GM21381 (cell line): ENCODE data around the gene PLXNB1.
"Not testable (repeated sequence)": the region's sequence is repeated elsewhere in the genome, so short reads cannot be mapped to it uniquely, and the experiment has no call there.

Experiments used
- ATAC-seq: cut with Tn5 transposase; IDR thresholded peaks from one replicate; pipeline ENCODE4 v1.9.1; 2021; ENCODE audit warnings: mild to moderate bottlenecking, moderate library complexity; ENCODE audit not compliant: unreplicated experiment

Gene PLXNB1

DNA sequence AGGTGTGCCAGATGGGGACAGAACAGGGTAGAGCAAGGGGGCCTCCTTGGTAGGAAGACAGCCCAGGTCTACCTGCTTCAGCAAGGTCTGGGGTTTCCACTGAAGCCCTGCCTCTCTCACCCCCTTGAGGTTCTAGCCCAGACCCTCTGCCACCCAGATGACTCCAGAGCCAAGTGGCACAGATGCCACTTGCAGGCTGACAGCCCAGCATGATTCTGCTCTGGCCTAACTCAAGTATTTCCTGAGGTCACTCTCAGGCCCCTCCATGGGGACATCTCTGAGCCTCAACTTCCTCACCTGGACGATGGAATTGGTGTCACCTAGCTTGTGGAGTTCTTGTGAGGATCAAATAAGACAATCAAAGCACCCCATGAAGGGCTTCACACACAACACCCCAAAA is 23.9 kb downstream of the PLXNB1 start:
- no peak for ATAC-seq

GRCh38 chr3:48405343-48405881 is 24.5 kb downstream of the PLXNB1 start:
- ATAC-seq: no peak

DNA sequence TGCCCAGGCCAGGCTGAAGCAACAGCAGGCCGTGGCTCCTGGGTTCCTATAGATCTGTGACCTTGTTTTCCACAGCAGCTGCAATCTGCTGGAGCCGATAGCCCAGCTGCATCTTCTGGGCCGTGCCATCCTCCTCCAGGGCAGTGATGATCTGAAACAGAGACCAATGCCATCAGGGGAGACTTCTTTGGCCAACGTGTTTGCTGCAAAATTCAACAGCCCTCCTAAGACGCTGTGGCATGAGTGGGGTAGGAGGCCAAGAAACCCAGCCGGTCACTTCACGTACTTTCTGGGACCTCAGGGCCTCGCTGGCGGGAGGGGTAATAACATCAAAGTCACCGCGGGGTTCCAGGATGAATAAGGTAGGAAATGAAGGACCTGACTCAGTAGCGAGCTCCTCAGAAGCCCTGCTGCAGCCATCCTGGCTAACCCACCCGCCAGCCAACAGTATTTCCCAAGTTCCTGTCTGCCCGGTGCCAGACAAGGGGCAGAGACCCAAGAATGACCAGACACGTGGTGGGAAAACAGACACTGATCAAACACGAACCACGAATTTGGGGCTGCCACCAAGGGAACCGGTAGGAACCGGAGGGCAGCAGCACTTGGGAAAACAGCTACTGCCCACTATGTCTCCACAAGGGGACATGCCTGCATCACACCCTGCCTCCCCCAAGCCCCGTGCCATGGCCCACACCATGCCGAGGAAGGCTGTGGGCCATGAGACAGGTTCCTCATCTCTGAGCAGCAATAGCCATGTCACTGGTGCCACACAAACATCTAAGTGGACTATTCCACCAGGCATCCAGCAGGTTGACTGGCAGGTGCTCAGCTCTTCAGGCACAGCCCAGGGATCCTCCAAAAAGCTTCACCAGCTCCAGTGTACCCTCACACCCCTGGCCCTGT is 25.2 kb downstream of the PLXNB1 start:
- ATAC-seq: no peak

GRCh38 chr3:48403533-48404439 is 26.1 kb downstream of the PLXNB1 start:
- no peak for ATAC-seq

DNA sequence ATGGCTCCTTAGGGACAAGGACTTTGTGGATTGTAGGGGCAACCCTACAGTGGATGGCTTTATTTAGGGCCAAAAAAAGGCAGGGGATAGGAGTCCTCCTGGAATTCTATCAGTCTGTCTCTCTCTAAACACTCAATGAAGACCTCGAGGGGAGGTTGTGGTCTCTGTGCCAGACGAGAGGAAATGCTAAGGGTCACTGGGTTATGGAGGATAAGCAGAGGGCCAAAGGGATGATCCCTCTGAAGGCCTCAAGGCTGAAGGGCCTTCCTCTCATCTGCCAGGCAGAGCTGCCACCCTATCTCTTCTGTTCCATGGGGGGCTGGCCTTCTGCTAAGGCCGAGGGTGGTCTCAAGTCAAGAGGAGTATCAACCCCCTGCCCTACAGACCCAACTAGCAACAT is 27.0 kb downstream of the PLXNB1 start:
- ATAC-seq: no peak

GRCh38 chr3:48402281-48402732 is 27.6 kb downstream of the PLXNB1 start:
- no peak for ATAC-seq

GRCh38 chr3:48401434-48401901 is 28.4 kb downstream of the PLXNB1 start:
- not testable (repeated sequence) for ATAC-seq

DNA sequence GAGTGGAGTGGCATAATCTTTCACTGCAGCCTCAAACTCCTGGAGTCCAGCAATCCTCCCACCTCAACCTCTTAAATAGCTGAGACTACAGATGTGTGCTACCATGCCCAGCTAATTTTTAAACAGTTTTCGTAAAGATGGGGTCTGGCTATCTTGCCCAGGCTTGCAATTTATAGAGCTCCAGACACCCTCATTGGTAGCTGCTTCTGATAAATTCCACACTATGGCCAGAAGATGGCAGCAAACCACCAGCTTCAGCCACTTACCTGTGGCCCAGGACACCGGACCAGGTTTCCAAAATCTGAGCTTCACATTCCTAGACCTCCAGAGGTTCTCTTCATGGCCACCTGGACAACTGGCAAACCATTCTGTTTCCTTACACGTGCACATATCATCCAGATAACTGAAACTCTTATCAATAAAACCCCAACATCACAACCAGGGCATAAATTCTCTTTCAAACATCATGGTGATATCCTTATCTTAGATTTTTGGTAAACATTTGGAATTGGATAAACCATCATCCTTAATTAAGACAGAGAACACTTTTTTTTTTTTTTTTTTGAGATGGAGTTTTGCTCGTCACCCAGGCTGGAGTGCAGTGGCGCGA is 29.0 kb downstream of the PLXNB1 start:
- no peak for ATAC-seq

GRCh38 chr3:48399387-48400172 is 30.3 kb downstream of the PLXNB1 start:
- no peak for ATAC-seq

DNA sequence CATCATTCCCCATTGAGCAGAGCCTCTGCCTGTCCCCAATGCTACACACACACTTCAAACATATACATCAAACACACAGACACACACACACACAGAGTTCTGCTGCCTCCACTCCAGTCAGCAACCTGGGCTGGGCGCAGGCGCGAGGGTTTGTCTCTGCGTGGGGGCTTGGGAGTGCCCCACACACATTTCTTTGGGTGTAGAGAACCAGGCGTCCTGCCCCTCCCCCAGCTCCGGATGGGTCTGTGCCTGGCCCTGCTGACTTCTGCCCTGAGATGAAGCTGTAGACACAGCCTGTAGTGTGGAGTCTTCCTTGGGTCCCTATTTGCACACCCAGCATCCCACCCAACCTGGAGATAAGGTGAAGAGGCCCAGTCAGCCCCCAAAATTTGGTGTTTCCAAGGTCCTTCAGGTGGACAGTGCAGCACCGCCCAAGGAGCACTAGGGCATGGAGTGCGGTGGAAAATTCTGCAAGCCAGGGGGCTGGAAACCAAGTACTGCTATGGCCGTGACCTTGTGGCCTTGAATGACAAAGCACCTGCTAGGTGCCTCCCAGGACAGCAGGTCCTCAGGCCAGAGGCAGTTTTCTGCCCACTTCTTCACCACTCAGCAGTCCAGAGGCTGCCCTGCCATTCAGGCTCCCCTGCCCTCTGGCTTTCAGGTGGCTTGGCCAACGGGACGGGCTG is 31.0 kb downstream of the PLXNB1 start:
- no peak for ATAC-seq

DNA sequence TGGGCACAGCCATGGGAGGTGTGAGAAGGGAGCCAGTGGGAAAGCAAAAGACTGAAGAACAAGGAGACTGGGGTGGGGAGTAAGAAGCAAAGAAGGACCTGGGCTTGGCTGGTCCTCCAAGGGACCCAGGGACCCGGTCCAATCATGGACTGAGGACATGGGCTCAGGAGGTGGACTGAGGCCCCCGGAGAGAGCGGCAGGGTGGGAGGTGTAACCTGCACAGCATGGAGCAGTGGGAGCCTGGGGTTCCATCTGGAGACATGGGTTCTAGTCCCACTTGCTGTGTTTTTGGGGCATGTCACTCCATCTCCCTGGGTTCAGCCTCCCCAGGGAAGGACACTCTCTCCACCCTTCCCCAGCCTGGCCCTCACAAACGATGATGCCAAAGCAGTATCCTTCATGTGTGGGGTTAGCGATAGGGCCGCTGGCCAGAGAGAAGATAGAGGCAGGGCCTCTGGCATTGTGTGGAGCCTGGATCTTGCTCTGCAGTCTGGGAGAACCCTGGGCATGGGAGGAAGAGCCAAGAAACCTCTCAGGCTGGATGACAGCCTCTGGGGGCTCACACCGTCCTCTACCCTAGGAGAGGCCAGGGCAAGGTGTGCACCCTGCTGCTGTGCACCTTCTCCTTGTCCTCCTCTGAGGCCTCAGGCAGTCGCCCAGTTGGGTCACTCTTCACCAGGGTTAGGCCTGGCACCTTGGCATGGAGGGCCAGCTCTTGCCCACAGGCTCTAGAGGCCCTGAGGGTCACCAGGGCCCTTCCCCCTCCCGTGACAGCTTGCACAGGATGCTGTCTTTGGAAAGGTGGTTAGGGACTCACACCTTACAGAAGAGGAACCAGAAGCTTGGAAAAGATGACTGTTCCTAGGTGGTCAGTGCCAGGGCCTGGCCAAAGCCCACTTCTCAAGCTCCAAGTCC is 31.9 kb downstream of the PLXNB1 start:
- ATAC-seq: no peak

DNA sequence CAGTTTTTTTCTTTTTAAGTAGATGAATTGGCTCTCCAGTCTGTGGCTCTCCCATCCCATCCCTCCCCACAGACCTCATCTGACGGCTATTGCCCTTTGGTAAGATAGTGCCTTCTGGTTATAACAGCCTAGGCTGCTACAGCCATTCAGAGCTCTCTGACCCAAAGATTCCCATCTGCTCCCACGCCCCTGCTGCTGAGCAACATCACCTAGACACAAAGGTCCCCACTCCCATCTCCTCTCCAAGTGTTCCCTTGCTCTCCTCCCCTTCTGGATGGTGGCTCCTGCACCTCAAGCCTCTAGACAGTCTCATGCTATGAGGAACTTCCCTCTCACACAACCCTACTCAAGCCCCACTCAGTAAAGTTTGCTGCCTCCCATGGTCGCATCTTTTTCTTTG is 34.2 kb downstream of the PLXNB1 start:
- no peak for ATAC-seq

GRCh38 chr3:48394391-48394790 is 35.5 kb downstream of the PLXNB1 start:
- no peak for ATAC-seq

DNA sequence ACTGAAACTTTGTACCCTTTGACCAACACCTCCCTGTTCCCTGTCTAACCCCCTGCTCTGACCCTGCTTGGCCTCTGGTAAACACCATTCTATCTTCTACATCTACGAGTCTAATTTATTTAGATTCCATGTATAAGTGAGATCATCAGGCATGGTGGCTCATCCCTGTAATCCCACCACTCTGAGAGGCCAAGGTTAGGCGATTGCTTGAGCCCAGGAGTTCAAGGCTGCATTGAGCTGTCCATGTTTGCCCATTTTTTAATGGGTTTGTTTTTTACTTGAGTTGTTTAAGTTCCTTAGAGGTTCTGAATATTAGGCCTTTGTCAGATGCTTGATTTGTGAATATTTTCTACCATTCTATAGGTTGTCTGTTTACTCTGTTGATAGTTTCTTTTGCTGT is 40.9 kb downstream of the PLXNB1 start:
- ATAC-seq: no peak

DNA sequence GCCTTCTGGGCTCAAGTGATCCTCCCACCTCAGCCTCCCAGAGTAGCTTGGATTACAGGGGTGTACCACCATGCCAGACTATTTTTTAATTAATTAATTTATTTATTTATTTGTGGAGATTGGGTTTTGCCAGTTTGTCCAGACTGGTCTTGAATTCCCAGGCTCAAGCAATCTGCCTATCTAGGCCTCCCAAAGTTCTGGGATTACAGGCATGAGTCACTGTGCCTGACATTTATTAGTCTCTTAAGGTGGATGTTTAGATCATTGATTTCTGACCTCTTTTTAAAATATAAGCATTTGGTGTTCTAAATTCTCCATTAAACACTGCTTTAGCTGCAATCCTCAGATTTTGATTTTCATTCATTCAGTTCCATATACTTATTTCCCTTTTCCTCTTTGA is 42.3 kb downstream of the PLXNB1 start:
- no peak for ATAC-seq

DNA sequence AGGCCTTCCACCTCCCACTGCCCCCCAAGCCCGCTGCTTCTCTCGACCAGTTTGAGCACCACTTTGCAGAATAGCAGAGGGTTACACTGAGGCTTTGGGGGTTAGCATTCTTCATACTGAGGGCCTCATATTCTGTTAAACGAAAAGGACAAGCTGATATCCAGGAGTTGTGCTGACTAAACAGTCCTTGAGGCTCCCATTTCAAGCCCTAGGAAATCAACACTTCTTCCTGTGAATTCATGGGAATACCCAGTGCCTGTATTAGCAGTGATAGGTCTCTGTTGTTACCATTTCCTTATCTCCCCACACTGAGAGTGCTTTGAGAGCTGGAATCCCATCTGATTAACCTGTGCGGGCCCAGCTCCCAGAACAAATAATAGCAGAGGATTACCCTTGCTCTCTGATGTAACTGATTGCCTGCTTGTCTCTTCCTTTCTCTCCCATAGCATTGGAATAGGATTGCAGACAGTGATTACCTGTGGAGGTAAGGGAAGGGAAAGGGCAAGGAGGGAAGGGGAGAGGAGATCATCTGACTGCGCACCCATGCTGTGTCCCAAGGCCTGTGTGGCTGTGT is 56.9 kb downstream of the PLXNB1 start:
- no peak for ATAC-seq

DNA sequence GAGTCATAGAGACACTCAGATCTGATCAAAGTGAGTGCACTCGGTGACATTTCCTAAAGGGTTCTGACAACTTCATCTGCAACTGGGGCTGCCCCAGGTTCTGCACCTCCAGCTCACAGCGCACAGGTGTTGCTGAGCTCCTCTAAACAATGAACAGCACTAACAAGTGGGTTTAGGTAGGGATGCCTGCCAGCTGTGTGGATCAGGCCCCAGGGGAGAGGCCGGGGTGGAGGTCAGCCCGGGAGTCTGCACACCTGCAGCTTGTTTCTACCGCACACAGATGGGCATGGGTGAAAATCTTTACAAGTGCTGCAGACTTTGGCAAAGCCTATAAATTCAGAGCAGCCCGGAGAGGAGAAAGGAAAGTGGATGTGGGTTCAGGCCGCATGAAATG is 57.5 kb downstream of the PLXNB1 start:
- ATAC-seq: no peak
